ENCODE measurements around the gene RIMS3.

GRCh38 chr1:40588586-40588985 lies 76.9 kb downstream of the RIMS3 start:
- no peak for TF ChIP-seq CTCF (IDR thresholded peaks at IDR 0.05)
- TF ChIP-seq POLR2A (IDR thresholded peaks at IDR 0.05) = no peak

All from Peyer's patch (tissue), 4 donors.